Astrocyte of the spinal cord (primary cell): ENCODE data around the gene CAST.

Source experiments
- DNase-seq: peaks from one replicate; pipeline ENCODE4 v3.0.0; 2011; ENCODE audit warnings: low read depth, low spot score
- H3K4me3 ChIP-seq: 2 replicates; pipeline ENCODE4 v1.5.1; 2011; ENCODE audit warnings: low read depth, mild to moderate bottlenecking, low read length, moderate library complexity
- CTCF ChIP-seq: IDR thresholded peaks from 2 replicates; pipeline ENCODE4 v1.5.1; 2012; ENCODE audit warnings: low read depth, mild to moderate bottlenecking, low read length, inconsistent platforms
- in situ Hi-C: cut with HindIII; loops from 2 replicates; pipeline ENCODE4 v1.10.0; 2017; ENCODE audit warnings: low sequenced_read_pairs

The CAST gene

GRCh38 chr5:96663608-96664007 is 1.4 kb downstream of the CAST start:
- no peak for TF ChIP-seq CTCF
- DNase-seq: no peak
- in situ Hi-C loops: no loop called here
- peak overlapping the region; percentile 77 for H3K4me3 ChIP-seq

DNA sequence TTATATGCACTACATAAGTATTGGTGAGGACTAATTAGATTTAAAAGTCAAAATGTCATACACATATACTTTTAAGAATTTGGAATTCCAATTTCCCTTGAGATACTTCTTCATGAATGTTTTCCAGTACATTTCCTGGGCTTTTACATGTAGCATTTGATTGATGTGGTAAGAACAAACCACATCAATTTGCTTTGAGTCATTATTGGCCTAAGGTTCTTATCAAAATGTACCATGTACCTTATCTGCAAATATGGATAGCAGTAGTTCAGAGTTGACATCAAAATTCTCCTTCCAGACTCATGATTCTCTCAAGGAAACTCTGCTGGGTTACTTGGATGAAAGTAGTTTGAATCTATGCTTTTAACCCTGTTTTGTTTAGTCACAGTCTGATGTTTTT is 2.5 kb downstream of the CAST start:
- H3K4me3 ChIP-seq: no peak overlapping the region
- DNase-seq: no peak
- no peak for TF ChIP-seq CTCF
- in situ Hi-C loops: no loop called here

DNA sequence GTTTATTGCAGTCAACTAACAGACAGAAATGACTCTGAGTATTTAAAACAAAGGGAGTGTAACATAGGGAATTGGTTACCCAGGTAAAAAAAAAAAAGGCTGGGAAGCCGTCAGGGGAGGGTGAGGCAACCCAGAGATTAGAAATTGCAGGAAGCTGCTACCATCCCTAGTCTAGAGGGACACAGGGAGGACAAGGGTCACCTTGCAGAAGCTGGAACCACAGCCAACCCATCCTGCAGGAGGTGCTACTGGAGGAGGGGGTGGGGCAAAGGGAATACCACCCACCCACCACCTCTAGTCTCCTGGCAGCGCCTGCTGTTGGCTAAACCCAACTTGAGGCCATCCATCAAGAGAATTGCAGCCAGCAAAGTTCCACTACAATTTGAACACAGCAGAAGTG is 6.5 kb downstream of the CAST start:
- H3K4me3 ChIP-seq: no peak overlapping the region
- in situ Hi-C loops: no loop called here
- no peak for DNase-seq
- no peak for TF ChIP-seq CTCF

- in situ Hi-C loops: no loop called here
- TF ChIP-seq CTCF: no peak
- H3K4me3 ChIP-seq: no peak overlapping the region
- no peak for DNase-seq
Observed at GRCh38 chr5:96669909-96670308, 7.7 kb downstream of the CAST start.

DNA sequence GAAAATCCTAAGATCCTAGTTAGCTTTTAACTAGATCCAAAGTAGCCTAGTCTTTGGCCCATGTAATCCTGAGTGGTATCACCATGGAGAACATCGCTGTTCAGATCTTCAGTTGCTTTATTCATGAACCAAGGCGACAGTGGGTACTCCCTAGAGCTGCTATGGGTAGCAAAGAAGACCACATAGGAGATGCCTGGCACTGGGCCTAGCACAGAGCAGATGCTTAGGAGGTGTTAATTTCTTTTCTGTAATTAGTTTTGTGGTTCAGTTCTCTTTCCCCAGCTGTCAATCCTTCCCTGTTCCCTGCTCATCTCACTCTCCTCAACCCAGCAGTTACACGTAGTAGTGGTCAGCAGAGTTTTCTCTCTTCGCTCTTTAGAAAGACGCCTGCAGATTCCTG is 9.3 kb downstream of the CAST start:
- DNase-seq: no peak
- no peak overlapping the region for H3K4me3 ChIP-seq
- no peak for TF ChIP-seq CTCF
- in situ Hi-C loops: no loop called here

GRCh38 chr5:96673127-96673526 is 11.0 kb downstream of the CAST start:
- in situ Hi-C loops: no loop called here
- no peak for TF ChIP-seq CTCF
- no peak overlapping the region for H3K4me3 ChIP-seq
- DNase-seq: no peak

DNA sequence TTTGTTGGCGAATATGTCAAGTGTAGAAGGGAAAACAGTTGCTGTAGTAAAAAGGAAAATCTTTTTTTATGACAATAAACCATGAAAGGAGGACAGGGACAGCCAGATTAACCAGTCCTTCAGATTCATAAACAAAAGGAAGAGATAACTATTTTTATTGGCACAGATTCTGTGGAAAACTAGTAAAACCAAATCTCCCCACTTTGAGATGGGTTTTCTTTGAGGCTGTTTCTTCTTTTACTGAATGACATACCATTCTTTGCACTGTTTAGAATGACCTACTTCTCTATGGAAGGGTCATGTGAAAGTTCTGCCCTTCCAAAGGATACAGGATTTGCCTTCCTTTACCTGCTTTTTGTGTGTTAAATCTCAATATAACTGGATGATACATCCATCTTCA is 13.7 kb downstream of the CAST start:
- in situ Hi-C loops: no loop called here
- DNase-seq: no peak

More for the DNA sequence above, 13.7 kb downstream of the CAST start:
- no peak overlapping the region for H3K4me3 ChIP-seq
- no peak for TF ChIP-seq CTCF
